HG03442 (cell line): ENCODE data around the gene TOP3B.

Experiments
- ATAC-seq: cut with Tn5 transposase; IDR thresholded peaks from one replicate; pipeline ENCODE4 v1.9.1; 2021; ENCODE audit warnings: mild to moderate bottlenecking, moderate library complexity; ENCODE audit not compliant: unreplicated experiment

TOP3B gene

GRCh38 chr22:21980547-21980946, 2.0 kb downstream of the TOP3B start:
- ATAC-seq: no peak

- no peak for ATAC-seq
Observed at GRCh38 chr22:21978564-21979386, 3.8 kb downstream of the TOP3B start.

DNA sequence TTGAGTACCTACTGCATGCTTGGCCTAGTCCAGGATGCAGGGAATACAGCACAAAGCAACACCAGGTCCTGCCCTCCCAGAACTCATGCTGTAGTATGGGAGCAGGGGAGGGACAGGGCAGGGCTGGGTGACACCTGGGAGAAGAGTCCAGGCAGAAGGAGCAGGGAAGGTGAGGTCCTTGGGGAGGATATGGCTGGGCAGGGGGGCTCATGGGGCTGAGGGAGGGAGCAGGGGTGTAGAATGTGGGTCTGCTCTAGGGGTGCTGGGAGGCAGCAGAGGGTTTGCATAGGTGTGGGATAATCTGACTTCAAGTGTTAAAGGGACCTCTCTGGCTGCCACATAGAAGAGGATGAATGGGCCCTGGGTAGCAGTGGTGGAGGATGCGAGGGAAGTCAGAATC, 4.8 kb downstream of the TOP3B start:
- no peak for ATAC-seq

DNA sequence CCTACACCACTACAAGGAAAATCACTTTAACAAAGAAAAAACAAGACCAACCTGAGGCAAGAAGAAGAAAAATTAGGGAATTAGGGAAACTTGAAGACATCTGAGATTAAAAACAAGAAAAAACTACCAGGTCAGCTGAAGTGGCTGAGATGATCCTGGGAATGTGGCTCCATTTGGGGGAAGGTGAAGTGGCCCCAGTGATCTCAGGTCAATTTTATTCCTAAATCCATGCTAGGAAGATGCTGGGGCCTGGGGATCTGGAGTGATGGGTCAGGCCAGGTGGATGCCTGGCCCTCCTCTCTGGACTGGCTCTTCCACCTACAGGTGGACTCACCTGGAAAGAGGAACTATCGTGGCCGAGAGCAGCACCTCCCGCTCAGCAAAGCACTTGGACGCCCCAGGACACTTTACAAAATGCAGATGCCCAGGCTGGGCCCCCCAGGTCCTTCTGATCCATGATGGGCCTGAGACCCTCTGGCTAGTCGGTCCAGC, 6.7 kb downstream of the TOP3B start:
- ATAC-seq: no peak

DNA sequence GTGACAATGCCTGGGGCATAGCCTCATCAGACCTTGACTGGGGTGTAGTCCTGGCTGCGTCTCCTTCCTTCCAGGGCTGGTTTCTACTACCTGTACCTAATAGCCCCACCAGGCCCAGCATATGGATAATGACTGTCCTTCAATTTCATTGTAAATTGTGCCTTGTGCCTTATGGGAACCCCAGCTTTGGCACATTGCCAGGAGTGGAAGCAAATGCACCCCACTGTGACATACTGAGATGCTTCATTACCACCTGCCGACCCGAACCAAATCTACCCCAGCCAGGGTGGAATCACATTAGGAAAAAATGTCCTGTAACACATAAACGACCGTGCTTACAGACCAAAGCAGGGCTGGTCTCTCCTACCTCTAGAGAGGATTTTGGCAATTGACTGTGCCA, 7.3 kb downstream of the TOP3B start:
- no peak for ATAC-seq

- no peak for ATAC-seq
Observed at GRCh38 chr22:21974058-21974649, 8.4 kb downstream of the TOP3B start.

GRCh38 chr22:21972806-21973205, 9.8 kb downstream of the TOP3B start:
- no peak for ATAC-seq

DNA sequence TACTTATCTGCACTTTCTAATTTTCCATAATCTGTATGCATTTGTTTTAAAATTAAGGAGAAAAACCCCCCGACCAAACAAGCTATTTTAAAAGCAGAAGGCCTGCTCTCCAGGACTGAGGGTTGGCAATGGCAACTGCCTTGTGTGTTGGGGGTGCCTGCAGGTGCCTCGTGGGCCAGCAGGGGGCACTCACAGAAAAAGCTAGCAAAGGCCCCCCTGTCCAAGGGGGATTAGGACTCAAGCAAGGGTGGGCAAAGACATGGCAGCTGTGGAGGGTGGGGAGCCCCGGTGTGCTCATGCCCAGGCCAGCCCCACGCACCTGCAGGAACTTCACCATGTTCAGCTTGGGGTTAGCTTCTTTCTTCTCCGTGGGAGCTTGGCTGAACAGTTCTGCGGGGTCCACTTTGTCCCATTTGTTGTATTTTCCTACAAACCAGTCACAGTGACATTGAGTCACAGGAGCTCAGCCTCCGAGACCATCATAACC, 10.3 kb downstream of the TOP3B start:
- no peak for ATAC-seq

DNA sequence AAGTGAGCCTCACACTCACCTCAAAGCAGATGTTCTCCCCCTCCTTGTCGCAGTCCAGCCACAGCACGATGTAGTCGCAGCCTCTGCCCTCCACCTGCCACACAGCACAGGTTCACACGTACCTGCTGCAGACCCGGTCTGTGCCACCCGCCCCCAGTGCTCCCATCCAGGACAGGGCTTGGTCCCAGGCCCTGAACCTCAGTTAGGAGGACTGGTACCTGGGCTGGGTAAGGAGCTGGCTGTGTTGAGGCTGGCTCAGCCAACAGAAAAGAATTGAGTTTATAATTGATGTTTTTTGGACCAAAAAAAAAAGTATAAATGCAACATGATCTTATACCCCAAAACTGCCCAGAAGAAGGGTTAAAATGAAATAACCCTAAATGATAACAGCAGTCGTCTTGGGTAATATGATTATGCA, 10.7 kb downstream of the TOP3B start:
- ATAC-seq: no peak

GRCh38 chr22:21970800-21971617, 11.6 kb downstream of the TOP3B start:
- ATAC-seq: no peak

- ATAC-seq: no peak
Observed at GRCh38 chr22:21970037-21970799, 12.4 kb downstream of the TOP3B start.

DNA sequence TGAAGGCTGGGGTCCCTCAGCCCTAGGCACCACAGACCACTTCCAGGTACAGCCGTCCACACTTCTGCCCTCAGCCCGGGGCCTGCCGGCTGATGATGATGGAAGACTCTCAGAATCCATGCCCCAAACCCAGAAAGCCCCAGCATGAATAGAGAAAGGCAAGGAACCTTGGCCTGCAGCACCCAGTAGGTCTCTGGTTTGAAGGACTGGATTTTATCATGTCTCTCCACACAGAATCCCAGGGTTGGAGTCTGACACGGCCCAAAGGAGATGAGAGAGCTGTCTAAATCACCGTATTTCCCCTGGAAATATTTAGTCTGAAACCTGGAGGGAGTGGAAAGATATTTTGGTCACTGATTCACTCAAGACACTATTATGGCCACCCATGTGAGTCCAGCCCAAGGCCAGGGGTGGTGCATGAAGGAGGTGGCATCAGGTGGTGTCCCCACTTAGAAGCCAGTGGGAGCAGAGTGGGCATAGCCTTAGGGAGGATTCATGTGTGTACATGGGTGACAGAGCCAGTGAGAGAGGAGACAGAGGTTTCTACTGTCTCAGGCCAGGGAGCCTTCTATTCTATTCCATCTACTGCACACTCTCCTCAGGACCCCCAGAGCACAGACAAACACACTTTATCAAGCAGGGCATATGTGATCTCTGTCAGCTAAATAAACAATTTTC, 14.0 kb downstream of the TOP3B start:
- ATAC-seq: no peak

DNA sequence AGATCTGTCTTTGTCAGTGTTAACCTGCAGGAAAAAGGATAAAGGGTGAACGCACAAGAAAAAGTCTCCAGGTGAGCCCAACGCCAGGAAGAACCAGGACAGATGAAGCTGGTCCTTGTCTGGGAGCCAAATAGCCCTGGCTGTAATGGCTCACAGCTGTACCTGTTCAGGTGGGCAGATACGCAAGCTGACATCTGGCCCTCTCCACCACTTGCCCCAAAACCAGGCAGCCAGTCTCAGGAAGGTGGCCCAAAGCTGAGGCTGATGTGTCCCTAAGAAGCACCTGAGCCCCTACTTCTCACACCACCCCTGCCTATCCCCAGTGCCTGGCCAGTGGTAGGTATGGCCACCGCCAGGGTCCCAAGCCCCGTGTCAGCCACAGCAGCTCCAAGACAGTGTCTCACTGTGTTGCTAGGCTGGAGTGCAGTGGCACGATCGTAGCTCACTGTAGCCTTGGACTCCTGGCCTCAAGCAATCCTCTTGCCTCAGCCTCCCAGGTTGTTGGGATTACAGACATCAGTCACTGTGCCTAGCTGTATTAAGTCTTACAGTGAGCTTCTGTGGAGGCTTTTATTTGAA, 14.8 kb downstream of the TOP3B start:
- no peak for ATAC-seq

GRCh38 chr22:21966643-21967516, 15.7 kb downstream of the TOP3B start:
- no peak for ATAC-seq

- no peak for ATAC-seq
Observed at GRCh38 chr22:21965762-21966288, 16.8 kb downstream of the TOP3B start.

- no peak for ATAC-seq
Observed at GRCh38 chr22:21964918-21965484, 17.6 kb downstream of the TOP3B start.

DNA sequence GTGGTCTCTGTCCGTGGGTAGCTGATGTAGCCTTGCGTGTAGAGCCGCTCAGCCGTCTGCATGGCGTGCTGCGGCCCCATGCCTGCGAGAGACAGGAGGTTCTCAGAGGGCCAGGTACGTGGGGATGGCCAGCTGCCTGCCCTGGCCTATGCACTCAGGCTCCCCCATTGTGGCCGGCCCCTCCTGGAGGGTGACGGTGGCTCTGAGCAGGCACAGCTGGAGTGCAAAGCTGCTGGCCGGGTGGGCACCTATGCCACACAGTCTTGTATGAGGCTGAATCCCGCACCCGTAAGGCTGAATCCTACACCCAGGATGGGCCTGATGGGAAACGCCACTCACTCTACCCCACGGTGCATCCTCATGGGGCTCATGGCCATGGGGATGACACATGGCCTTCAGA, 18.4 kb downstream of the TOP3B start:
- no peak for ATAC-seq

DNA sequence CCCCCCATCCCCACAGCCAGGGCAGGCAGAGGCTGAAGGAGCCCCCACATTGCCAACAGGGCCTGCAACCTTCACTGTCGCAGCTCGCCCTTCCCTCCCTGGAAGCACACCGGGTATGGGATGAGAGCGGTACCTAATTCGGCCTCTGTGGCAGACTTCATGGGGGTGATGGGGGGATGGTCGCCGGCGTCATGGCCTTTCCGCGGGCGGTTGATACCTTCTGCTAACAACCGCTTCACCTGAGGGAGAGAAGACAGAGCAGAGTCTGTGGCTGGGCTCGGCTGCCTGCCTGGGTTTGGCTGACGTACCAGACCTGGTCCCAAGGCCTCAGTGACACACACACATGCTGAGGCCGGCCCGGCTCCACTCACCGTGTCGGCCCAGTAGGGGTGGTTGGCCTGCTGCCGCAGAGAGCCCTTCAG, 18.8 kb downstream of the TOP3B start:
- ATAC-seq: no peak
